ENCODE measurements around the gene ETV3L.
"Not testable (repeated sequence)": the region's sequence is repeated elsewhere in the genome, so short reads cannot be mapped to it uniquely, and the experiment has no call there.

Gene ETV3L

DNA sequence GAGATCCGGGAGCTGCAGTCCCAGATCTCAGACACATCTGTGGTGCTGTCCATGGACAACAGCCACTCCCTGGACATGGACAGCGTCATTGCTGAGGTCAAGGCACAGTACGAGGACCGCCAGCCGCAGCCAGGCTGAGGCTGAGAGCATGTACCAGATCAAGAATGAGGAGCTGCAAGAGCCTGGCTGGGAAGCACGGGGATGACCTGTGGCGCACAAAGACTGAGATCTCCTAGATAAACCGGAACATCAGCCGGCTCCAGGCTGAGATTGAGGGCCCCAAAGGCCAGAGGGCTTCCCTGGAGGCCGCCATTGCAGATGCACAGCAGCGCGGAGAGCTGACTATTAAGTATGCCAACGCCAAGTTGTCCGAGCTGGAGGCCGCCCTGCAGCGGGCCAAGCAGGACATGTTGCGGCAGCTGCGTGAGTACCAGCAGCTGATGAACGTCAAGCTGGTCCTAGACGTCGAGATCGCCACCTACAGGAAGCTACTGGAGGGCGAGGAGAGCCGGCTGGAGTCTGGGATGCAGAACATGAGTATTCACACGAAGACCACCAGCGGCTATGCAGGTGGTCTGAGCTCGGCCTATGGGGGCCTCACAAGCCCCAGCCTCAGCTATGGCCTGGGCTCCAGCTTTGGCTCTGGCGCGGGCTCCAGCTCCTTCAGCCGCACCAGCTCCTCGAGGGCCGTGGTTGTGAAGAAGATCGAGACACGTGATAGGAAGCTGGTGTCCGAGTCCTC, 25.5 kb downstream of the ETV3L start:
- FAIRE-seq: no peak

DNA sequence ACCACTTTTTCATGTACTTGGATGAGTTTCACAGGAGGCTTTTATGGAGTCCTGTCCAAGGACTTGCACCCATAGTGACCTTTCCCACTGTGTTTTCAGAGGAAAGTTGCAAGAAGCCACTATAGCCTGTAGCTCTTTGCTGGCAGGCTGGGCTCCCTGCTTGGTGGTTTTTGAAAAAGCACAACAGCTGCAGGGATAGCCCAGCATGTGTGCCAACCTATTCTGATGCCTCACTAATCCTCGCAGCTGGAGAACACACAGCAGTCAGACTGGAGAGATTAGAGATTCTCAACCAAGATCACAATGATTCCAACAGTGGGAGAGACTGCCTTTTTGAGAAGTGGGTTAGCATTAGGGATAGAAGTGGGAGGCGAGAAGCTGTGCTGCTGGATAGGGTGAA, 30.0 kb downstream of the ETV3L start:
- no peak for FAIRE-seq

GRCh38 chr1:157059241-157059640, 40.4 kb downstream of the ETV3L start:
- FAIRE-seq: not testable (repeated sequence)

GRCh38 chr1:157056269-157056668, 43.3 kb downstream of the ETV3L start:
- FAIRE-seq: no peak

DNA sequence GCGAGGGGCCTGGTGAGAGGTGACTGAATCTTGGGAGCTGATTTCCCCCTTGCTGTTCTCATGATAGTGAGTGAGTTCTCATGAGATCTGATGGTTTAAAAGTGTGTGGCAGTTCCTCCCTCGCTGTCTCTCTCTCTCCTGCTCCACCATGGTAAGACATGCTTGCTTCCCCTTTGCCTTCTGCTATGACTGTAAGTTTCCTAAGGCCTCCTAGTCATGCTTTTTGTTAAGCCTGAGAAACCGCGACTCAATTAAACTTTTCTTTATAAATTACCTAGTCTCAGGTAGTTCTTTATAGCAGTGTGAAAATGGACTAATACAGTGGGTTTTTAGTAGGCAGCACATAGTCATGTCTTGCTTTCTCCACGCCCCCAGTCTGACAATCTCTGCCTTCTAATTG, 43.9 kb downstream of the ETV3L start:
- FAIRE-seq: not testable (repeated sequence)

GRCh38 chr1:157050836-157051235, 48.8 kb downstream of the ETV3L start:
- FAIRE-seq: no peak

- FAIRE-seq: no peak
These were observed 52.6 kb downstream of the ETV3L start for GRCh38 chr1:157047062-157047410.

DNA sequence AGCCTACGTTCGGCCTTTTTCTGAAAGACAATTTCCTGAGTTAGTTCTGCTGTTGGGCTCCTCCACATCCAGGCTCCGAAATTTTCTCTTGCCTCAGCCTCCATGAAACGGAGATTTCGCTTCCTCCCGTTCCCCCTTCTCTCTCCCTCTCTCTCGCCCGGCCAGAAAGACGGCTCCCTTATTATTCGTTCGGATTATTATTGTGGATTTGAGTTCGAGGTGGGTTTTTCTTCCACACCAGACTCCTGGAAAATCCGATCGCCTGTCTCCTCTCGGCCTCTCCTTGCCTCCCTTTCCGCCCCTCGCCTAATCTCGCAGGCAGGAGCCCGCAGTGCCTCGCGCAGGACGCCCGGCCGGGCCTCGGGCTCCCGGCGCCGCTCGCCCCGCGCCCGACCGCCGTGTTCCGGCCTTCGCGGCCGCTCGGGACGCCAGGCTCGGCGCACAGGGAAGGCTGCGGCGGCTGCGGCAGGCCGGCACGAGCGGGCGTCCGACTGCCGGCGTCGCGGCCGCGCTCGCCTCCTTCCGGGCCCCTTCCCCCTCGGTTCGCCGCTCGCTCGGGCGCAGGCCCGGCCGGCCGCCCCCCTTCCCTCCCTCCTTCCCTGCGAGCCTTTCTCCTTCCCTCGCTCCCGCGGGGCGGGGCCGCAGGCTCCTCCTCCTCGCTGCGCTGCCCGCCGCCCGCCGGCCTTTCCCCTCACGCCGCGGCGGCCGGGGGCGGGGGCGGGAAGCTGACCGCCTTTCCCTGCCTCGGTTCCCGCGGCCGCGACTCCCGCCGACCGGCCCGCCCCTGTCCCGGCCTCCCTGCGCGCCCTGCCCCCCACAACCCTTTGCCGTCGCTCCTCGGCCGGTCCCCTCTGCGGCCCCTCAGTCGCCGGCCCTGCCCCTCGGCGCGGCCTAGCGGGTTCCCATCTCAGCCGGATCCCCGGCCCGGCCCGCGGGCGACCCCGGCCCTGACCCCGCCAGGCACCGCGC, 54.1 kb downstream of the ETV3L start, which contains the start of gene ARHGEF11:
ARHGEF11 (minus strand) TSS at position 493 of the 969 bp plus-strand sequence. CDS start 1,412 bp downstream, outside the sequence.
- FAIRE-seq: no peak

DNA sequence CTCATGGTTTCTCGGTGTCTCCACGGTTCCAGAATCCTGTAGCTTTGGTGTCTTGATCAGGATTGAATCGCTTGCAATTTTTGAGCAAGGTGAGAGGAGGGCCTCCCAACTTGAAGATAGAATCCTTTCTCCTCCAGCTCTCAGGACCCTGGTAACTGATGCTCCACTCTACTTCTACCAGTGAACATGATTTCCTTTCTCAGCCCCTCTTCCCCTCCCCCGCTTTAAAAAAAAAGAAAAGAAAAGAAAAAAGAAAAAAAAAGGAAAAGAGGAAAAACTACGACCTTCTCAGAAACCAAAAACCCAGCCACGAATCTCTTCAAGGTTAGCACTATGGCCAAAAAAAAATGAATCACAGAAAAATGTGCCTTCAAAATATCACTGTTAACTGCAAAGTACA, 55.3 kb downstream of the ETV3L start:
- no peak for FAIRE-seq

GRCh38 chr1:157043685-157044084, 55.9 kb downstream of the ETV3L start:
- no peak for FAIRE-seq

- FAIRE-seq: no peak
These were observed 56.8 kb downstream of the ETV3L start for GRCh38 chr1:157042846-157043245.

Measured in endometrium (tissue), 2 donors.